OCI-LY7 (cell line): ENCODE results near the gene SCARF2. TPM values are rescaled to one million over a fixed set of nuclear protein-coding genes. Genes with fewer than 3 reads are reported as not detected.

Experiments
- BruUV-seq: library from RNA; stranded (reverse); fragments of 400-500 nt; replicated peaks from 2 replicates; lab custom pipeline; 2021; lab: Mats Ljungman, UMichigan
- CTCF ChIA-PET: fragments of 300-600 bp; sonication (Branson Sonifier 250); formaldehyde crosslinking; loops from one replicate; lab custom pipeline; 2022; ENCODE audit warnings: antibody characterized with exemption; ENCODE audit not compliant: unreplicated experiment; lab: Charles Lee
- POLR2A ChIA-PET: fragments of 300-600 bp; sonication (Branson Sonifier 250); formaldehyde crosslinking; loops from one replicate; lab custom pipeline; 2022; ENCODE audit warnings: antibody characterized with exemption; lab: Charles Lee
- DNase-seq: peaks from one replicate; pipeline ENCODE4 v3.0.0-alpha.2; 2015; ENCODE audit warnings: low spot score
- H2AFZ ChIP-seq: fragments of 200-600 bp; sonication (generic), shearing (Covaris generic); 2 replicates; pipeline ENCODE4 v1.6.1; 2014; ENCODE audit warnings: mild to moderate bottlenecking, antibody characterized with exemption, low read length, moderate library complexity
- H3K27ac ChIP-seq: fragments of 200-600 bp; sonication (generic); 2 replicates; pipeline ENCODE4 v1.5.1; 2014; ENCODE audit warnings: mixed run types, low read depth, mild to moderate bottlenecking, moderate library complexity, low read length, inconsistent platforms; ENCODE audit not compliant: poor library complexity, severe bottlenecking
- H3K36me3 ChIP-seq: fragments of 200-600 bp; sonication (generic); 2 replicates; pipeline ENCODE4 v1.6.1; 2014; ENCODE audit warnings: mild to moderate bottlenecking, antibody characterized with exemption, low read length, moderate library complexity, mixed read lengths; ENCODE audit not compliant: insufficient read depth
- H3K4me1 ChIP-seq: fragments of 200-600 bp; sonication (generic); 2 replicates; pipeline ENCODE4 v1.5.1; 2014; ENCODE audit warnings: mild to moderate bottlenecking, low read length; ENCODE audit not compliant: insufficient read depth, poor library complexity, severe bottlenecking
- H3K4me2 ChIP-seq: fragments of 200-600 bp; sonication (generic); 2 replicates; pipeline ENCODE4 v1.6.1; 2014; ENCODE audit warnings: mild to moderate bottlenecking, low read length
- H3K4me3 ChIP-seq: fragments of 200-600 bp; sonication (generic); 2 replicates; pipeline ENCODE4 v1.5.1; 2014; ENCODE audit warnings: mild to moderate bottlenecking, low read depth, low read length; ENCODE audit not compliant: poor library complexity, severe bottlenecking
- H3K79me2 ChIP-seq: fragments of 200-600 bp; sonication (generic); 2 replicates; pipeline ENCODE4 v1.6.1; 2016; ENCODE audit warnings: low read depth, mild to moderate bottlenecking, low read length, moderate library complexity, mixed read lengths; ENCODE audit not compliant: insufficient read depth
- H3K9me2 ChIP-seq: fragments of 200-600 bp; sonication (generic); 2 replicates; pipeline ENCODE4 v1.6.1; 2016; ENCODE audit warnings: mild to moderate bottlenecking, low read length, mixed read lengths; ENCODE audit not compliant: insufficient read depth
- H3K9me3 ChIP-seq: fragments of 200-600 bp; sonication (generic); 2 replicates; pipeline ENCODE4 v1.6.1; 2014; ENCODE audit warnings: mild to moderate bottlenecking, mixed run types, low read length, mixed read lengths
- H4K20me1 ChIP-seq: fragments of 200-600 bp; sonication (generic); 2 replicates; pipeline ENCODE4 v1.6.1; 2014; ENCODE audit warnings: mild to moderate bottlenecking, antibody characterized with exemption, low read length, moderate library complexity, mixed read lengths; ENCODE audit not compliant: insufficient read depth
- EZH2phosphoT487 ChIP-seq: fragments of 200-600 bp; sonication (generic); IDR thresholded peaks from 2 replicates; pipeline ENCODE4 v1.6.1; 2018; ENCODE audit warnings: low read depth, borderline replicate concordance, mild to moderate bottlenecking, mixed run types, antibody characterized with exemption, low read length, moderate library complexity, mixed read lengths
- intact Hi-C: fragments of 100-400 bp; cut with micrococcal nuclease; formaldehyde crosslinking; loops from one replicate; pipeline ENCODE4 v1.10.0; 2022; ENCODE audit not compliant: unreplicated experiment
- total RNA-seq, 2 experiments: library from RNA; depleted of rRNA in 1 of 2; stranded (reverse); fragments of >200 nt in 1 of 2; shearing (Covaris generic) in 1 of 2; gene quantifications; 2 replicates each; pipeline ENCODE4 v1.2.3, GENCODE V29; 2014 to 2022
- TF ChIP-seq, protein P1 (sequence below): fragments of 200-600 bp; sonication (generic); conservative IDR thresholded peaks from 2 replicates; pipeline ENCODE4 v1.5.1; 2014; ENCODE audit warnings: mild to moderate bottlenecking, antibody characterized with exemption, low read length, moderate library complexity, mixed read lengths

The SCARF2 gene
- total RNA-seq, 2 experiments from 2014 or later, result 1.0 to 2.2 TPM

GRCh38 chr22:20427104-20427944 is 10.3 kb downstream of the SCARF2 start:
- Histone ChIP-seq H3K79me2 (no peaks in the 10 kb centered on the region), H3K9me2 (no peaks in the 10 kb centered on the region), H3K36me3 (no peaks in the 10 kb centered on the region), H3K27ac (no peak overlapping the region), H3K9me3 (no peaks in the 10 kb centered on the region), H4K20me1 (no peaks in the 10 kb centered on the region), H3K4me3 (no peak overlapping the region), H3K4me2 (no peak overlapping the region), H3K4me1 (peaks cover 4% of the 10 kb centered on the region), H2AFZ (no peak overlapping the region)
- ChIA-PET CTCF (interaction anchor here (0.7 kb wide), 1 partner anchor 30 kb away, joined by 3 read pairs; no protein-coding TSS in a partner anchor), POLR2A (interaction anchor here (0.6 kb wide), 1 partner anchor 216 kb away, joined by 3 read pairs; no protein-coding TSS in a partner anchor)
- no peak for DNase-seq
- intact Hi-C loops, result no loop called here
- BruUV-seq, result no TSS peak
- no peak for TF ChIP-seq EZH2phosphoT487
- TF ChIP-seq, protein P1, sequence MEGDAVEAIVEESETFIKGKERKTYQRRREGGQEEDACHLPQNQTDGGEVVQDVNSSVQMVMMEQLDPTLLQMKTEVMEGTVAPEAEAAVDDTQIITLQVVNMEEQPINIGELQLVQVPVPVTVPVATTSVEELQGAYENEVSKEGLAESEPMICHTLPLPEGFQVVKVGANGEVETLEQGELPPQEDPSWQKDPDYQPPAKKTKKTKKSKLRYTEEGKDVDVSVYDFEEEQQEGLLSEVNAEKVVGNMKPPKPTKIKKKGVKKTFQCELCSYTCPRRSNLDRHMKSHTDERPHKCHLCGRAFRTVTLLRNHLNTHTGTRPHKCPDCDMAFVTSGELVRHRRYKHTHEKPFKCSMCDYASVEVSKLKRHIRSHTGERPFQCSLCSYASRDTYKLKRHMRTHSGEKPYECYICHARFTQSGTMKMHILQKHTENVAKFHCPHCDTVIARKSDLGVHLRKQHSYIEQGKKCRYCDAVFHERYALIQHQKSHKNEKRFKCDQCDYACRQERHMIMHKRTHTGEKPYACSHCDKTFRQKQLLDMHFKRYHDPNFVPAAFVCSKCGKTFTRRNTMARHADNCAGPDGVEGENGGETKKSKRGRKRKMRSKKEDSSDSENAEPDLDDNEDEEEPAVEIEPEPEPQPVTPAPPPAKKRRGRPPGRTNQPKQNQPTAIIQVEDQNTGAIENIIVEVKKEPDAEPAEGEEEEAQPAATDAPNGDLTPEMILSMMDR, result no peak

- Histone ChIP-seq H3K4me3 (no peak overlapping the region), H3K36me3 (no peaks in the 10 kb centered on the region), H3K9me3 (no peaks in the 10 kb centered on the region), H3K4me1 (peaks cover 4% of the 10 kb centered on the region), H3K79me2 (no peaks in the 10 kb centered on the region), H3K9me2 (no peaks in the 10 kb centered on the region), H3K27ac (no peak overlapping the region), H3K4me2 (no peak overlapping the region), H2AFZ (no peak overlapping the region), H4K20me1 (no peaks in the 10 kb centered on the region)
- ChIA-PET POLR2A (no interaction called here), CTCF (no interaction called here)
- intact Hi-C loops, result no loop called here
- no peak for DNase-seq
- TF ChIP-seq, protein P1, result no peak
- TF ChIP-seq EZH2phosphoT487, result no peak
- no TSS peak for BruUV-seq
Measured at GRCh38 chr22:20426259-20426615, 11.4 kb downstream of the SCARF2 start.
